HCT116 (cell line): Measurements from ENCODE around the gene FUOM. TPM values are rescaled to one million over a fixed set of nuclear protein-coding genes. Genes with fewer than 3 reads are reported as not detected.

Experiments used
- ATAC-seq: fragments of 200-7000 bp; cut with Tn5 transposase; 2 replicates; pipeline ENCODE4 v1.9.1; 2020; ENCODE audit warnings: mild to moderate bottlenecking, moderate library complexity
- BruUV-seq: library from RNA; stranded (reverse); fragments of 400-500 nt; replicated peaks from 2 replicates; lab custom pipeline; 2021; lab: Mats Ljungman, UMichigan
- CTCF ChIA-PET: fragments of 300-600 bp; sonication (Branson Sonifier 250); formaldehyde crosslinking; loops from one replicate; lab custom pipeline; 2021; ENCODE audit warnings: antibody characterized with exemption; lab: Charles Lee
- POLR2A ChIA-PET: fragments of 300-600, 350-600 bp; sonication (Branson Sonifier 250); formaldehyde crosslinking; loops from one replicate; lab custom pipeline; 2021; ENCODE audit warnings: antibody characterized with exemption; lab: Charles Lee
- RAD21 ChIA-PET, 2 experiments: fragments of 300-600 bp; sonication (Branson Sonifier 250); formaldehyde crosslinking; loops; one replicate each; lab custom pipeline; 2023; ENCODE audit warnings: low total read pairs in 2 of 2; ENCODE audit not compliant: uncharacterized antibody in 2 of 2, unreplicated experiment in 2 of 2, low non-redundant PET in 1 of 2; lab: Charles Lee
- DNase-seq: peaks from one replicate; pipeline ENCODE4 v3.0.0-alpha.2; 2010; ENCODE audit warnings: low read depth, low spot score
- H2AFZ ChIP-seq: fragments of 200-600 bp; shearing (Covaris generic), sonication (generic); 2 replicates; pipeline ENCODE4 v1.6.1; 2017; ENCODE audit warnings: low read depth, mixed run types, mixed read lengths, antibody characterized with exemption, low read length; ENCODE audit not compliant: poor library complexity, severe bottlenecking
- H3K27ac ChIP-seq: 2 replicates; pipeline ENCODE4 v1.5.1; 2012; ENCODE audit warnings: low read depth, low read length
- H3K27me3 ChIP-seq: fragments of 200-600 bp; sonication (generic); 2 replicates; pipeline ENCODE4 v1.6.1; 2016; ENCODE audit warnings: mixed run types, low read length, mixed read lengths; ENCODE audit not compliant: insufficient read depth
- H3K36me3 ChIP-seq, 2 experiments: fragments of 200-500 bp in 1 of 2; fragments of 200-600 bp in 1 of 2; sonication (Bioruptor generic) in 1 of 2; sonication (generic) in 1 of 2; 2 replicates each; pipeline versions ENCODE4 v1.5.1 to v1.6.1; 2014 to 2016; ENCODE audit warnings: low read length in 2 of 2, inconsistent platforms in 1 of 2, mixed read lengths in 1 of 2, mixed run types in 1 of 2; ENCODE audit not compliant: insufficient read depth in 2 of 2, control insufficient read depth in 1 of 2
- H3K4me1 ChIP-seq, 2 experiments: fragments of 200-600 bp in 1 of 2; sonication (generic) in 1 of 2; 2 replicates each; pipeline versions ENCODE4 v1.5.1 to v1.6.1; 2012 to 2017; ENCODE audit warnings: low read length in 2 of 2, inconsistent platforms in 1 of 2, mild to moderate bottlenecking in 1 of 2, mixed read lengths in 1 of 2, mixed run types in 1 of 2, moderate library complexity in 1 of 2; ENCODE audit not compliant: insufficient read depth in 2 of 2, control insufficient read depth in 1 of 2
- H3K4me2 ChIP-seq: fragments of 200-600 bp; sonication (generic); 2 replicates; pipeline ENCODE4 v1.6.1; 2017; ENCODE audit warnings: mixed run types, low read length, mixed read lengths
- H3K4me3 ChIP-seq, 2 experiments: fragments of 200-600 bp in 1 of 2; sonication (generic) in 1 of 2; replicated peaks in 1 of 2; 2 replicates each; pipeline ENCODE4 v1.5.1; 2011 to 2016; ENCODE audit warnings: low read length in 2 of 2, control low read depth in 1 of 2, low read depth in 1 of 2, mild to moderate bottlenecking in 1 of 2, mixed read lengths in 1 of 2, mixed run types in 1 of 2
- H3K79me2 ChIP-seq: fragments of 200-600 bp; sonication (generic); 2 replicates; pipeline ENCODE4 v1.6.1; 2017; ENCODE audit warnings: mild to moderate bottlenecking, mixed run types, low read length, moderate library complexity, mixed read lengths; ENCODE audit not compliant: insufficient read depth
- H3K9ac ChIP-seq: fragments of 200-600 bp; sonication (generic); 2 replicates; pipeline ENCODE4 v1.6.1; 2016; ENCODE audit warnings: low read length, mixed read lengths
- H3K9me2 ChIP-seq: fragments of 200-600 bp; sonication (generic), shearing (Covaris generic); 2 replicates; pipeline ENCODE4 v1.6.1; 2017; ENCODE audit warnings: mixed run types, mild to moderate bottlenecking, moderate library complexity; ENCODE audit not compliant: insufficient read depth
- H3K9me3 ChIP-seq, 2 experiments: fragments of 200-500 bp in 1 of 2; fragments of 200-600 bp in 1 of 2; sonication (Bioruptor generic) in 1 of 2; sonication (generic) in 1 of 2; 2 replicates each; pipeline ENCODE4 v1.6.1; 2014 to 2017; ENCODE audit warnings: low read length in 2 of 2, mixed read lengths in 2 of 2, inconsistent platforms in 1 of 2, low read depth in 1 of 2, mild to moderate bottlenecking in 1 of 2, mixed run types in 1 of 2, moderate library complexity in 1 of 2; ENCODE audit not compliant: control insufficient read depth in 1 of 2, insufficient read depth in 1 of 2
- H4K20me1 ChIP-seq: fragments of 200-600 bp; sonication (generic), shearing (Covaris generic); 2 replicates; pipeline ENCODE4 v1.6.1; 2017; ENCODE audit warnings: mixed run types, mild to moderate bottlenecking, moderate library complexity; ENCODE audit not compliant: insufficient read depth
- CBX3 ChIP-seq: IDR thresholded peaks from 2 replicates; pipeline ENCODE4 v1.6.1; 2012; ENCODE audit warnings: low read depth
- CEBPB ChIP-seq: IDR thresholded peaks from 2 replicates; pipeline ENCODE4 v1.6.1; 2012; ENCODE audit warnings: low read depth
- EGR1 ChIP-seq: IDR thresholded peaks from 2 replicates; pipeline ENCODE4 v1.6.1; 2012; ENCODE audit warnings: low read depth
- ELF1 ChIP-seq: IDR thresholded peaks from 2 replicates; pipeline ENCODE4 v1.6.1; 2012; ENCODE audit warnings: low read depth, borderline replicate concordance
- EZH2phosphoT487 ChIP-seq: fragments of 200-600 bp; IDR thresholded peaks from 2 replicates; pipeline ENCODE4 v1.6.1; 2018; ENCODE audit warnings: antibody characterized with exemption, borderline replicate concordance
- FOSL1 ChIP-seq: IDR thresholded peaks from 2 replicates; pipeline ENCODE4 v1.6.1; 2012; ENCODE audit warnings: low read depth
- JUND ChIP-seq: IDR thresholded peaks from 2 replicates; pipeline ENCODE4 v1.6.1; 2012
- POLR2AphosphoS5 ChIP-seq: IDR thresholded peaks from 2 replicates; pipeline ENCODE4 v1.6.1; 2011; ENCODE audit warnings: mild to moderate bottlenecking, low read depth, low read length, moderate library complexity
- RAD21 ChIP-seq: IDR thresholded peaks from 2 replicates; pipeline ENCODE4 v1.6.1; 2012; ENCODE audit warnings: low read depth, mild to moderate bottlenecking
- SP1 ChIP-seq: IDR thresholded peaks from 2 replicates; pipeline ENCODE4 v1.6.1; 2012; ENCODE audit warnings: low read depth
- TCF7L2 ChIP-seq: IDR thresholded peaks from 2 replicates; pipeline ENCODE4 v1.7.0; 2011; ENCODE audit warnings: borderline replicate concordance, inconsistent platforms; ENCODE audit not compliant: insufficient read depth, insufficient read length; ENCODE audit errors: extremely low read depth
- ZNF274 ChIP-seq: fragments of 200-500 bp; sonication (Bioruptor generic); IDR thresholded peaks from 2 replicates; pipeline ENCODE4 v1.6.1; 2014; ENCODE audit warnings: mild to moderate bottlenecking, low read depth, low read length, inconsistent platforms
- intact Hi-C: fragments of 100-400 bp; cut with micrococcal nuclease; formaldehyde crosslinking; loops from 2 replicates; pipeline ENCODE4 v1.10.0; 2022
- total RNA-seq: library from RNA; stranded (reverse); gene quantifications from one replicate; pipeline ENCODE4 v1.2.1, GENCODE V29; 2021; ENCODE audit not compliant: unreplicated experiment
- TF ChIP-seq, protein P1 (sequence below): IDR thresholded peaks from 2 replicates; pipeline ENCODE4 v1.6.1; 2012
- TF ChIP-seq, protein P2 (sequence below): IDR thresholded peaks from 2 replicates; pipeline ENCODE4 v1.6.1; 2011; ENCODE audit warnings: mild to moderate bottlenecking, low read length, moderate library complexity; ENCODE audit not compliant: insufficient replicate concordance; ENCODE audit errors: extremely low read depth

The FUOM gene
- total RNA-seq, 1 experiment from 2014 or later = 21.5 TPM

DNA sequence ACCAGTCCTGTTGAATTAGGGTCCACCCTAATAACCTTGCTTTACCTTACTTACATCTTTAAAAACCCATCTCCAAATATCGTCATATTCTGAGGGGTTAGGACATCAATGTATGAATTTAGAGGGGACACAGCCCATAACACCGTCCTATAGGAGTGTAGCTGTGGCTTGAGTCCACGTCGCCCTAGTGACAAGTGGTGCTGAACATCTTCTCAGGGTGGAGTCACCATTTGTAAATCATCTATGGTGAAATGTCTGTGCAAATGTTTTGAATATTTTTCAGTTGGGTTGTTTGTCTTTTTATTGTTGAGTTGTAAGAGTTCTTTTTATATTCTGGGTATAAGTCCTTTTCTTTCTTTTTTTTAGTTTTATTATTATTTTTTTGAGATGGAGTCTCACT, 15.8 kb downstream of the FUOM start:
- no peaks in the 10 kb centered on the region for H3K79me2 ChIP-seq
- TF ChIP-seq, protein P1, sequence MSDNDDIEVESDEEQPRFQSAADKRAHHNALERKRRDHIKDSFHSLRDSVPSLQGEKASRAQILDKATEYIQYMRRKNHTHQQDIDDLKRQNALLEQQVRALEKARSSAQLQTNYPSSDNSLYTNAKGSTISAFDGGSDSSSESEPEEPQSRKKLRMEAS = no peak
- TF ChIP-seq FOSL1 (no peak), JUND (no peak), POLR2AphosphoS5 (no peak), EGR1 (no peak), EZH2phosphoT487 (no peak), TCF7L2 (no peak), CBX3 (no peak), CEBPB (no peak), ELF1 (no peak), SP1 (no peak), RAD21 (no peak), ZNF274 (no peak)
- TF ChIP-seq, protein P2, sequence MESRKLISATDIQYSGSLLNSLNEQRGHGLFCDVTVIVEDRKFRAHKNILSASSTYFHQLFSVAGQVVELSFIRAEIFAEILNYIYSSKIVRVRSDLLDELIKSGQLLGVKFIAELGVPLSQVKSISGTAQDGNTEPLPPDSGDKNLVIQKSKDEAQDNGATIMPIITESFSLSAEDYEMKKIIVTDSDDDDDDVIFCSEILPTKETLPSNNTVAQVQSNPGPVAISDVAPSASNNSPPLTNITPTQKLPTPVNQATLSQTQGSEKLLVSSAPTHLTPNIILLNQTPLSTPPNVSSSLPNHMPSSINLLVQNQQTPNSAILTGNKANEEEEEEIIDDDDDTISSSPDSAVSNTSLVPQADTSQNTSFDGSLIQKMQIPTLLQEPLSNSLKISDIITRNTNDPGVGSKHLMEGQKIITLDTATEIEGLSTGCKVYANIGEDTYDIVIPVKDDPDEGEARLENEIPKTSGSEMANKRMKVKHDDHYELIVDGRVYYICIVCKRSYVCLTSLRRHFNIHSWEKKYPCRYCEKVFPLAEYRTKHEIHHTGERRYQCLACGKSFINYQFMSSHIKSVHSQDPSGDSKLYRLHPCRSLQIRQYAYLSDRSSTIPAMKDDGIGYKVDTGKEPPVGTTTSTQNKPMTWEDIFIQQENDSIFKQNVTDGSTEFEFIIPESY = no peak
- ChIA-PET RAD21 (no interaction called here), CTCF (no interaction called here), POLR2A (no interaction called here)
- no TSS peak for BruUV-seq
- no peaks in the 10 kb centered on the region for H3K9me2 ChIP-seq
- no peaks in the 10 kb centered on the region for H3K27me3 ChIP-seq
- no peaks in the 10 kb centered on the region for H3K9me3 ChIP-seq
- no peak overlapping the region for H3K4me3 ChIP-seq
- peaks cover 0 to 8% of the 10 kb centered on the region in 2 experiments; a peak in 1 of 4 replicates for H3K4me1 ChIP-seq
- intact Hi-C loops = no loop called here
- no peak overlapping the region for H2AFZ ChIP-seq
- no peak overlapping the region for H3K27ac ChIP-seq
- DNase-seq (no peak), ATAC-seq (no peak)
- no peaks in the 10 kb centered on the region for H3K36me3 ChIP-seq
- H3K4me2 ChIP-seq = no peak overlapping the region
- no peaks in the 10 kb centered on the region for H4K20me1 ChIP-seq
- H3K9ac ChIP-seq = no peak overlapping the region
